K562 (cell line): Measurements from ENCODE around the gene DYNC1H1. TPM values are rescaled to one million over a fixed set of nuclear protein-coding genes. Genes with fewer than 3 reads are reported as not detected.
A peak's percentile ranks its signal among the peaks of the same experiment; 100 is the strongest.

ENCODE experiments used
- ATAC-seq: fragments of 200-7000 bp; cut with Tn5 transposase; 3 replicates; pipeline ENCODE4 v1.9.1; 2020; ENCODE audit warnings: moderate library complexity
- BruUV-seq: library from RNA; stranded (reverse); fragments of 400-500 nt; replicated peaks from 2 replicates; lab custom pipeline; 2021; lab: Mats Ljungman, UMichigan
- CTCF ChIA-PET: fragments of 300-600 bp; formaldehyde crosslinking; extraction: SDS; loops from one replicate; lab custom pipeline; 2021; ENCODE audit warnings: low intra/inter-chr PET ratio; lab: Yijun Ruan, JAX
- POLR2A ChIA-PET: fragments of 300-600, 350-650 bp; sonication (Branson Sonifier 250); formaldehyde crosslinking; extraction: SDS; loops from one replicate; lab custom pipeline; 2021; ENCODE audit warnings: antibody characterized with exemption, inconsistent platforms; lab: Yijun Ruan, JAX
- DNase-seq, 4 experiments: peaks; one replicate each; pipeline versions ENCODE4 v3.0.0 to v3.0.0-alpha.2; 2011 to 2018; ENCODE audit warnings: low spot score in 3 of 4, mixed read lengths in 3 of 4; ENCODE audit errors: extremely low read depth in 1 of 4
- FAIRE-seq: peaks from 2 replicates; lab custom pipeline; 2011; peaks lifted over from hg19 to GRCh38; lab: Jason Lieb, UNC
- H2AFZ ChIP-seq: 2 replicates; pipeline ENCODE4 v1.6.0; 2011; ENCODE audit warnings: low read depth, low read length, control low read depth, inconsistent platforms
- H3K27ac ChIP-seq: fragments of 200-600 bp; 3 replicates; pipeline ENCODE4 v1.8.0; 2011; ENCODE audit warnings: low read depth, mild to moderate bottlenecking, control low read depth, inconsistent platforms, low read length, moderate library complexity, mixed read lengths; ENCODE audit errors: extremely low read depth
- H3K27me3 ChIP-seq, 2 experiments: fragments of 300-600 bp in 1 of 2; 2 replicates in 1 of 2; 3 replicates in 1 of 2; pipeline versions ENCODE4 v1.6.0 to v1.8.0; 2011; ENCODE audit warnings: inconsistent platforms in 2 of 2, low read length in 2 of 2, mild to moderate bottlenecking in 1 of 2, mixed read lengths in 1 of 2, moderate library complexity in 1 of 2; ENCODE audit not compliant: control insufficient read depth in 2 of 2, insufficient read depth in 2 of 2
- H3K36me3 ChIP-seq: fragments of 300-600 bp; 3 replicates; pipeline ENCODE4 v1.8.0; 2011; ENCODE audit warnings: mild to moderate bottlenecking, low read length, inconsistent platforms; ENCODE audit not compliant: control insufficient read depth, insufficient read depth
- H3K4me1 ChIP-seq, 2 experiments: fragments of 200-600 bp in 1 of 2; replicated peaks in 1 of 2; 2 replicates in 1 of 2; 3 replicates in 1 of 2; pipeline versions ENCODE4 v1.5.1 to v1.8.0; 2011; ENCODE audit warnings: inconsistent platforms in 2 of 2, low read length in 2 of 2, mild to moderate bottlenecking in 1 of 2, mixed read lengths in 1 of 2, moderate library complexity in 1 of 2; ENCODE audit not compliant: control insufficient read depth in 2 of 2, insufficient read depth in 2 of 2
- H3K4me2 ChIP-seq: 2 replicates; pipeline ENCODE4 v1.6.1; 2011; ENCODE audit warnings: low read length, control low read depth, inconsistent platforms, mixed read lengths; ENCODE audit not compliant: insufficient read depth
- H3K4me3 ChIP-seq: fragments of 200-600 bp; sonication (generic), shearing (Covaris generic); 2 replicates; pipeline ENCODE4 v1.5.1; 2016; ENCODE audit warnings: control low read depth, inconsistent platforms
- H3K79me2 ChIP-seq: fragments of 200-600 bp; 3 replicates; pipeline ENCODE4 v1.8.0; 2011; ENCODE audit warnings: low read length, inconsistent platforms; ENCODE audit not compliant: control insufficient read depth, insufficient read depth
- H3K9ac ChIP-seq, 2 experiments: 2 replicates each; pipeline versions ENCODE4 v1.6.0 to v1.6.1; 2011; ENCODE audit warnings: low read depth in 2 of 2, low read length in 2 of 2, control low read depth in 1 of 2, inconsistent platforms in 1 of 2, mild to moderate bottlenecking in 1 of 2, mixed read lengths in 1 of 2; ENCODE audit not compliant: insufficient read depth in 1 of 2
- H3K9me1 ChIP-seq: one replicate; pipeline ENCODE4 v1.6.0; 2011; ENCODE audit warnings: inconsistent platforms, mild to moderate bottlenecking, low read length, moderate library complexity; ENCODE audit not compliant: control insufficient read depth, insufficient read depth
- H3K9me3 ChIP-seq: replicated peaks from 2 replicates; pipeline ENCODE4 v1.5.1; 2011; ENCODE audit warnings: low read depth, low read length, inconsistent platforms; ENCODE audit not compliant: control insufficient read depth, insufficient read depth
- H4K20me1 ChIP-seq: replicated peaks from 2 replicates; pipeline ENCODE4 v1.6.1; 2011; ENCODE audit warnings: low read length, inconsistent platforms, mixed read lengths; ENCODE audit not compliant: control insufficient read depth, insufficient read depth
- KDM5B ChIP-seq: fragments of 200-600 bp; sonication (generic); IDR thresholded peaks from 2 replicates; pipeline ENCODE4 v1.6.1; 2012; ENCODE audit warnings: low read depth, mild to moderate bottlenecking, moderate library complexity, low read length, control low read depth, inconsistent platforms; ENCODE audit not compliant: insufficient replicate concordance
- PRPF4 ChIP-seq: fragments of 200-400 bp; formaldehyde crosslinking; IDR thresholded peaks from one replicate; pipeline ENCODE4 v1.6.1; 2017; ENCODE audit warnings: low read length, low read depth, mild to moderate bottlenecking; ENCODE audit not compliant: insufficient read depth, poor library complexity, severe bottlenecking
- XRCC3 ChIP-seq: fragments of 450-650 bp; IDR thresholded peaks from 2 replicates; pipeline ENCODE4 v1.6.1; 2017; ENCODE audit warnings: mild to moderate bottlenecking, moderate library complexity
- ZBED1 ChIP-seq: IDR thresholded peaks from 2 replicates; pipeline ENCODE4 v1.6.1; 2014
- ZC3H4 ChIP-seq: sonication (generic); formaldehyde crosslinking; IDR thresholded peaks from 2 replicates; pipeline ENCODE4 v1.9.0; 2021; ENCODE audit warnings: missing genetic modification reagents, borderline replicate concordance
- WGBS: fragments of 100-300 bp; shearing (Covaris generic); methylation state at CpG from one replicate; pipeline ENCODE4 v1.1.6; 2016; ENCODE audit warnings: low coverage, mixed read lengths; ENCODE audit not compliant: insufficient coverage; ENCODE audit errors: missing lambda C conversion rate; 5-methylcytosine and 5-hydroxymethylcytosine counted together
- in situ Hi-C: fragments of 300-500 bp; cut with MboI; formaldehyde crosslinking; loops from 4 replicates; pipeline ENCODE4 v1.15.0; 2018; ENCODE audit warnings: inconsistent platforms, mixed read lengths
- intact Hi-C: fragments of 100-400 bp; cut with micrococcal nuclease; formaldehyde crosslinking; loops from 2 replicates; pipeline ENCODE4 v1.14.2; 2022
- polyA plus RNA-seq, 8 experiments: library from polyadenylated mRNA; depleted of rRNA in 4 of 8; stranded (reverse) in 5 of 8; unstranded in 3 of 8; fragments of >200 nt; fragmentation: Nextera tagmentation in 2 of 8; fragmentation: Illumina TruSeq in 1 of 8; extraction: Ambion mirVana in 2 of 8; extraction: Trizol in 1 of 8; gene quantifications; 2 replicates each; pipeline versions ENCODE4 v1.2.1 to v1.2.3, GENCODE V29; 2011 to 2014; ENCODE audit warnings: inconsistent platforms in 1 of 8, missing spikeins in 1 of 8
- total RNA-seq, 7 experiments: library from RNA; depleted of rRNA in 6 of 7; stranded (reverse); fragments of >200 nt in 6 of 7; fragmentation: Illumina TruSeq in 2 of 7; extraction: Trizol in 2 of 7; gene quantifications; 2 replicates each; pipeline versions ENCODE4 v1.2.1 to v1.2.3, GENCODE V29; 2011 to 2021; ENCODE audit warnings: low replicate concordance in 1 of 7

DYNC1H1 gene
- total and polyA plus RNA-seq, 9 of the 15 experiments (the other 6 are each of a cell fraction or from before 2014, with no cell fraction given), result 31.9 to 335 (median 115) TPM

GRCh38 chr14:102085488-102085887, 121.1 kb downstream of the DYNC1H1 start:
- in situ Hi-C loops, result no loop called here
- no peak for FAIRE-seq
- peak; percentile 66; the same call in 1 of the 2 replicates for TF ChIP-seq ZBED1
- no peak for TF ChIP-seq XRCC3
- TF ChIP-seq ZC3H4 (CRISPR knock-in tag), result 0 out of 2 replicates have a peak, but pooled peaks have one; percentile 25
- no peak for TF ChIP-seq PRPF4
- peak; percentile 34 for TF ChIP-seq KDM5B
- TF ChIP-seq, all 486 proteins: peak for 3
- Histone ChIP-seq H3K36me3 (peaks cover 58% of the 10 kb centered on the region), H3K9me1 (no peaks in the 10 kb centered on the region), H3K27ac (peak overlapping the region; percentile 88; the same call in 2 of the 3 replicates), H3K9ac (peak overlapping the region; percentile 83 to 89; a peak in 3 of 4 replicates), H3K9me3 (no peaks in the 10 kb centered on the region), H3K79me2 (peaks cover 72% of the 10 kb centered on the region), H3K27me3 (no peaks in the 10 kb centered on the region), H4K20me1 (peaks cover 29% of the 10 kb centered on the region), H2AFZ (no peak overlapping the region), H3K4me2 (peak overlapping the region; percentile 85), H3K4me3 (peak overlapping the region; percentile 89), H3K4me1 (peaks cover 21 to 34% of the 10 kb centered on the region in 2 experiments; a peak in 4 of 5 replicates)
- ATAC-seq, result no peak
- BruUV-seq, result no TSS peak
- no peak for DNase-seq
- ChIA-PET CTCF (no interaction called here), POLR2A (interaction anchor here (0.6 to 3.3 kb wide), 6 partner anchors 7 to 216 kb away, joined by 3 to 17 read pairs (median 4); no protein-coding TSS in a partner anchor)
- 0% methylated on average over 9 of the region's 10 CpGs for WGBS
- intact Hi-C loops, result loop anchor here (5.0 kb wide), 1 partner anchor 398 kb away; no protein-coding TSS in a partner anchor
